Measurements from ENCODE around the gene PEAK1.

- no peak for TF ChIP-seq GATA3 (IDR thresholded peaks at IDR 0.05; ENCODE audit: low read depth, low read length)
- no peak for TF ChIP-seq GATA2 (IDR thresholded peaks at IDR 0.05; ENCODE audit: low read depth, low read length)
Measured at GRCh38 chr15:77333166-77333565, 86.7 kb downstream of the PEAK1 start.

Measured in SH-SY5Y (cell line).